NAMALWA (cell line): Measurements from ENCODE around the gene CD180.
"Not testable (repeated sequence)": the region's sequence is repeated elsewhere in the genome, so short reads cannot be mapped to it uniquely, and the experiment has no call there.

ENCODE experiments used
- DNase-seq: peaks from one replicate; pipeline ENCODE4 v3.0.0-alpha.2; 2015; ENCODE audit warnings: low spot score

Gene CD180

DNA sequence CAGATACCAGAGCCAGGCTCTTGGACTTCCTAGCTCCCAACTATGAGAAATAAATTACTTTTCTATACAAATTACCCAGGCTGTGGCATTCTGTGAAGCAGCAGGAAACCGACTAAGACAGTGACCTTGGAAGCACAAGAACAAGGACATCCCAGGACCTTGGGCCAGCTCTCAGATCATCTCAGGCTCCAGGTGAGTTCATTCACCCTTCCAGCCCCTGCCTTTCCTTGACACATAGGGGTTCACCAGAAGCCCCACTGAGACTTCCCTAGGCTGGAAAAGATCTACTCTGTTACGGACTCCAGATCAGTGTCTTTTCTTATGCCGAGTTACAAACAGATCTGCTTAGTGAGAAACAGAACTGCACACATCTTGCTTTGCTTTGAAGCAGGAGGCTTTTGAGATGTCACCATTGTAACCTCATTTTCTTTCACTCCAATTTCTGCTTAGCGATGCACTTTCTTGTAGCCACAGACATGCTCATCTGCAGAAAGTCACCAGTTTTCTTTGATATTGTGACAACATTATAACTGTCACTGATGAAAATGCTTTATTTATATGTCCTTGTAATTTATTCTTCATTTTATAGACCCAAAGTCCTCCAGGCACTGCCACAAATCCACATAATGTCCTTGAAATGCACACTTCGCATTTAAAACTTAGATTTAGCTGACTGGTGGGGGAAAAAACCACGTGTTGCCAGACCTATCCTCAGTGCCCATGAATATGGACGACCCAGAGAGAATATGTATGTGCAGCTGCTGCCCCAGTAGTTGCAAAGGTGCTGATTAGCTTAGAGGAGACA, 8.1 kb downstream of the CD180 start:
- DNase-seq = no peak

DNA sequence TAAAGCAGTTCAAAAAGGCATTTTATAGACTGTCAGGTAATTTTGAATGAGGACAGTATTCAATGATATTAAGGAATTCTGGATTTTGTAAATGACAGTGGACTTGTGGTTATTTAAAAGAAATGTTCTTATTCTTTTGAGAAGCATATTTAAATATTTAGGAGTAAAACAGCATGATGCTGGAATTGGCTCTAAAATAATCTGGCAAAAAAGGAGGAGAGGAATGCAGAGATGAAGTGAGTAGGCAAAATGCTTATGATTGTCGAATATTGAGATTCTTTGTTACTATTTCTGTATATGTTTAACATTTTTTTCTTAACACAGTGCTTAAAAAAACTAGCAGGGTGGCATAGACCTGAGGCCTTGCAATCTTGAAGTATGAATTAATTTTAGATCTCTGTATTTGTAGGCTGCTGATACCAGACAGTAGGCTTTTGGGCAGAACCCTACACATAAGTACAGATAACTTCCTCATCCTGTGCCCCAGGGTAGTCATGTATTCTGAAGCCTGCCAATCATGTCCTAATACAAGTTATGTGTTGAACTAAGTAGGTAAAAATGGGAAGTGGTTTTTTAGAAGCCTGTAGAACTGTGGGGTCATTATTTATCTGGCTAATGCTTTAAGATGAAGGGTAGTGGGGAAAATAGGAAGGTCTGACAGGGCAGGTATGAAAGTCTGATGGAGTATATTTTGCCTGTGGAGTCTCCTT, 9.4 kb downstream of the CD180 start:
- DNase-seq = peak; percentile 67

DNA sequence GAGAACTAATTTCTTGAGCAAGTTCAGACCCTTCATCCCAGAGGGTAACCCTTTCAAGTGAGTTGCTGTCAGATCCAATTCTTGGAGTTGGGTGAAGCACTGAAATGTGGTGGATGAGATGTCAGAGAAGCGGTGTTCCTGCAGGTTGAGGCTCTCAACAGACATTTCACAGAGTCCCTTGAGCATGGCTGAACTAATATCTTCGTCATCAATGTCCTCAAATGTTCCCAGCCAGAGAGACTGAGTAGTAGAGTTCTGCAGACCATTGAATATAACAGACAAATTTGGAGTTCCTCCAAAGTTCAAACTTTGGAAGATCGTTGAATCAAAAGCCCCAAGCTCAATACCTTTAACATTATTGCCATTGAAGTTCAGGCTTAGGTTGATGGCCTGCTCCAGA, 12.7 kb downstream of the CD180 start:
- DNase-seq = no peak

DNA sequence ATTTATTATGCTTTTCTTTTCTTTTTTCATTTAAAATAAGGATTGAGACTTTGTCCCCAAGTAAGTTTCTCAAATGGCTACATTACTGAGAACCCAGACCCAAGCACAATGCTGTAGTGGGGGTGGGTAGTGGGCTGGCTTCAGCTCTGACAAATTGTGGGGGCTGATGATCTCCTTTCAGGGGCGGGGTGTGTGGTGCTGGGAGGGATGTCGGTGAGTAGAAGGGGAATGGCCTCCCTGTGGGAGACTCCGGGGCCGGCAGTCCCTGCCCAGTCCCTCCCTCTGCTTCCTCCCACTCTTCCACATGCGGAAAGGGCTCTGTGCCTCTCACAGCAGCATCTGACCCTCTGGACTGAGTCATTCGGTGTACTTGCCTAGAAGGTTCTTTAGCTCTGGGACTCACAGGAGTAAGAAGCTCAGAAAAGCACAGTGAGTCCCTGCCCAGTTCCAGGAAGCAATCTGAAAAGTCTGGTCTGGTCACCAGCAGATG, 14.3 kb downstream of the CD180 start:
- DNase-seq = no peak

DNA sequence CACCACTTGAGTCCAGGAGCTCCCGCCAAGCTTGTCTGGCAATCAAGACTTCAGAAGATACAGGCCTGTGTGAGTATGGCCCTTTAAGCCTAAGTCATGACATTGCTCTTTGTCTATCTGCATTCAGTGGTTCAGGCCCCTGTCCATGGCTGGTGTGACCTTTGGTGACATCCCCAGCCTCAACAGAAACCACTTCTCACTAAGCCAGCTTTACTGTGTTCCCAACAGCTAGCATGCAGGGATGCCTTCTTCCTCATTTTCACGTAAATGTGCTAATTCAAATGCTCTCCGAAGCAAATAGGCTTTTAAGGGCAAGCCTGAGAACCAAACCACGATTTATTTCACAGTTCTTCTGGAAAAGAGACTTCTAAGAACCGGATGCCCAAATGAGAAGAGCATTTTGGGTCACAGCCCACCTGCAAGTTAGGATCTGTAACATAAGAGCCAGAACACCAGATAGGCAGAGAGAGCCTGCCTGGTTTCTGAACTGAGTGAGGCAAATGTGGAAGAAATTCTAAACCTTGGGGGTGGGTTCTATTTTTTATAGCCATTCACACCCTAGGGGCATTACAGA, 14.9 kb downstream of the CD180 start:
- no peak for DNase-seq

DNA sequence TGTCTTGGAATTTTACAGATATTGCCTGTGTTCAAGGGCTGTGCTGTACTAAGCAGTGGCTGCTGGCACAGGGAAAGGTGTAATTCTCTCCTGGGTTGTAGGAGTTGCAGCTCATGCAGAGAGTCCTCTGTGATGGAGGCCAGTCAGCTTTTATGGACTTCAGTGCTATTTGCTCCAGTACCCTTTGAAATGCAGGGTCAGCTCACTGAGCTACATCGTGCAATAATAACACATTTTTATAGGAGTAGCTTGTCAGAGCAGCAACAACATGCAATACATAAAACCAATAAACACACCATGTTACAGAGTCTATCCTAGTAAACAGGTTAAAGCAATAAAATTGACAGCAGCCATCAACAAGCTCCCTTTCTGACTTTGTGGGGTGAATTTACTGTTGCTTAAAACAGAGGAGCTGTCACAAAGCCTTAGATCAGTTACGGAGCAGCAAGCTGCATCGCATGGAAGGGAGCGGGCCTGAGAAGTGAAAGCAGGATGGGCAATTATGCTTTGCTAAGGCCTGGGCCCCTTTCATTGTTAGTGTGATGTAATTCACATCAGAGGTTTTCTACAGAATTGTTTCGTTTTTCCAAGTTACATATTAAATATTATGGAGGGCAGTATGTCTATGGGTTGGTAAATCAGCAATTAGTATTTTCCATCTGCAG, 16.8 kb downstream of the CD180 start:
- DNase-seq = no peak

DNA sequence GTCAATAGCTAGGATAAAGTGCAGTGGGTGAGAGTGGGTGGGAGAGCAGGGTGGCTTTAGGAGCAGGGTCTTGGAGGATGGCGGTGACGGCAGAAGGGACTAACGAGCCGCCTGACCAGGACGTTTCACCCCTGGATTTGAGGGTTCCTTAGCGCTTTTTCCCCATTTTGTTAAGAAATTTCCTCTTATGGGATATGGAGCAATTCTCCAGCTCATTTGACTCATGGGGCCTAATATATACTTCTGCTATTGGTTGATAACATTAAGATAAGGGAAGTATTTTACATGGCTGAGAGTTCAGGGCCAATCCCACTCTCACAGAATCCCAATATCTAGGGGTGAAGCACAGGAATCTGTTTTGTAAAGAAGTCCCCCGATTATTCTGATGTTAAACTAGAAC, 17.6 kb downstream of the CD180 start:
- DNase-seq = no peak

DNA sequence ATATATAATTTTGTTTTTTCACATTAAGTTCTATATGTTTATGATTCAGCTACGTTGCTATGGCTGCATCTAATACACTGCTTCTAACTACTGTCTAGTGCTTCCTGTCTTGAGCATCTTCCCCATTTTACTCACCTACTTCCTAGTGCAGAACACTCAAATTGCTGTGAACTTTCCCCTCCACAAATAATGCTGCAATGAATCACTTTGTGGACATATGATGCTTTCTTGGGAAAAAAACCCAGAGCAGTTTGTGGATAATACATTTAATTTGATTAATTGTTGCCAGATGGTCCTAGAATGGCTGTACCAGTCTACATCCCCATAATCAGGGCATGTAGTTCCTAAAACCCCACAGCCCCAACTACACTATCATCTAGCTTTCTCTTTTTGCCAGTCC, 18.5 kb downstream of the CD180 start:
- DNase-seq = no peak

DNA sequence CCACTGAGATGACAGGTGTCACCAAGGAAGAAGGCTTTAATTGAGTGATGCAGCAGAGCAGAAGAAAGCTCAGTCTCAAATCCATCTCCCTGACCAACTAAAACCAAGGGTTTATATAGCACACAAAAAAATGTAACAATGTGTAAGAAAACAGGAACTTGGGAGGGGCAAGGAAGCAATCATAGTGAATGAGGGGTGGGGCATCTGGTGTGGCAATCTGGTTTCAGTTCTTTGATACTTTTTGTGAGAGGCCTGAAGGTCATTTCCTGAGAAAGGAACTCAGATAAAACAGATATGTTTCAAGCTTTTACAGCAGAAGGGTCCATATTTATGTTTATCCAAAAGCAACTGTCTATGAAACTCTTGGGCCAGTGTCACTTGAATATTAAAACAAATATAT, 19.7 kb downstream of the CD180 start:
- no peak for DNase-seq

DNA sequence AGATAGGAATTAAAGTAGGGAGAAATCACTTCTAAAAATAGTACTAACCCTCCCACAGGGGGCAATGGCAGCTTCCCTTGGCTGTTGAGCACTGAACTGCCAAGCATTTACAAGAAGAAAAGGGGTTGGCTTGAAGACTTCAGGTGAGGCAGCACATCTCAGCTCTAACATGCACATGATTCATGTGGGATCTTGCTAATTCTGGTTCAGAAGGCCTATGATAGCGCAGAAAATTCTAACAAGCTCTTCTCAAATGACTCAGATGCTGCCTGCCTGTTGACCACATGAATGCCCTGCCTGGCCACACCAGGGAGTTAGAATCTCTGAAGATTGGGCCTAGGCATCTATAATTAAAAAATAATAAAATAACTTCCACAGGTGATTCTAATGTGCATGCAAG, 22.6 kb downstream of the CD180 start:
- no peak for DNase-seq

DNA sequence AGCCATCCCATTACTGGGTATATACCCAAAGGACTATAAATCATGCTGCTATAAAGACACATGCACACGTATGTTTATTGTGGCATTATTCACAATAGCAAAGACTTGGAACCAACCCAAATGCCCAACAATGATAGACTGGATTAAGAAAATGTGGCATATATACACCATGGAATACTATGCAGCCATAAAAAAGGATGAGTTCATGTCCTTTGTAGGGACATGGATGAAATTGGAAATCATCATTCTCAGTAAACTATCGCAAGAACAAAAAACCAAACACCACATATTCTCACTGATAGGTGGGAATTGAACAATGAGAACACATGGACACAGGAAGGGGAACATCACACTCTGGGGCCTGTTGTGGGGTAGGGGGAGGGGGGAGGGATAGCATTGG, 23.2 kb downstream of the CD180 start:
- DNase-seq = not testable (repeated sequence)

DNA sequence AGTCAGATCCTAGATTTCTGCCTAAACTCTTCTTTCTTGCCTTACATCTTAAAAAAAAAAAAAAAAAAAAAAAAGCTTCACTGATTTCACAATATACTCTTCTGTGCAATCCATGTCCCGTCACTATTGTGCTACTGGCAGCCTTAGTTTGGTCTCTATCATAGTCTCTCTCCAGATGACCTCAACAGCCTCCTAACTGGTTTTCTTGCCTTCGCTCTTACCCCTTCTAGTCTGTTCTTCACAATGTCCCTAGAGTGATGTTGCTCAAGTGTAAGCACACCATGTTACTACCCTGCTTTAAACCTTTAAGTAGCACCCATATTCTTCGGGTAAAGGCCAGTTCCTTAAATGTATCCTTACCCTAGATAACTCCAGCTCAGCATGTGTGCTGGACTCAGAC, 25.8 kb downstream of the CD180 start:
- no peak for DNase-seq

DNA sequence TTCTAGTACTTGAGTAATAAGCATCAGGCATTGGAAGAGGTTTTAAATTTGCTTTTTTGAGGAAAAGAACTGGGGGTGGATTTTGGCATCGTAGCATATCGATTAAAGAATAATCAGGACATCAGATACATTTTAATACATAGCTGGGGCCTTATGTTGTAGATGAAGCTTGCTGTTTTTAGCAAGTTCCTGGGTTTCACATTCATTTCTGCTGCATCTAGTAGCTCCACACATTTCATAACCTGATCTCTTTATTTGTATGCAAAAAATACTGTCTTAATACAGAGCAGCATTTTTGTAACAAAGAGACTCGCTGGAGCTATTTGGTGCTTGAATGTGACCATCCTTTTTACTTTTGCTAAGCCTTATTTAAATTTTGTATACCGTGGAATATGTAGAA, 28.5 kb downstream of the CD180 start:
- DNase-seq = no peak

DNA sequence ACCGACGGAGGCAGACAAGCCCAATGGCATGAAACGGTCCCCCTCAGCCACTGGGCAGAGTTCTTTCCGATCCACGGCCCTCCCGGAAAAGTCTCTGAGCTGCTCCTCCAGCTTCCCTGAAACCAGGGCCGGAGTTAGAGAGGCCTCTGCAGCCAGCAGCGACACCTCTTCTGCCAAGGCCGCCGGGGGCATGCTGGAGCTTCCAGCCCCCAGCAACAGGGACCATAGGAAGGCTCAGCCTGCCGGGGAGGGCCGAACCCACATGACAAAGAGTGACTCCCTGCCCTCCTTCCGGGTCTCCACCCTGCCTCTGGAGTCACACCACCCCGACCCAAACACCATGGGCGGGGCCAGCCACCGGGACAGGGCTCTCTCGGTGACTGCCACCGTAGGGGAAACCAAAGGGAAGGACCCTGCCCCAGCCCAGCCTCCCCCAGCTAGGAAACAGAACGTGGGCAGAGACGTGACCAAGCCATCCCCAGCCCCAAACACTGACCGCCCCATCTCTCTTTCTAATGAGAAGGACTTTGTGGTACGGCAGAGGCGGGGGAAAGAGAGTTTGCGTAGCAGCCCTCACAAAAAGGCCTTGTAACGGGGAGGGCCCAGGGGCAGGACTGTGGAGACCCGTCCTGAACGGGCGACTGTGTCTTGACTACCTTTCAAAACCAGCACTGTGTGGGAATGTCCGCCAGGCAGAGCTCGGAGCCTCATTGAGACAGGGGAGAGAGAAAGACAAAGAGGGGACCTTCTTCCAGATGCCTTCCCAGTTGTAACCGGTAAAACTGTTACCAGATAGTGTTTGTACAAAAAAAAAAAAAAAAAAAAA, 29.9 kb downstream of the CD180 start:
- DNase-seq = peak; percentile 37

DNA sequence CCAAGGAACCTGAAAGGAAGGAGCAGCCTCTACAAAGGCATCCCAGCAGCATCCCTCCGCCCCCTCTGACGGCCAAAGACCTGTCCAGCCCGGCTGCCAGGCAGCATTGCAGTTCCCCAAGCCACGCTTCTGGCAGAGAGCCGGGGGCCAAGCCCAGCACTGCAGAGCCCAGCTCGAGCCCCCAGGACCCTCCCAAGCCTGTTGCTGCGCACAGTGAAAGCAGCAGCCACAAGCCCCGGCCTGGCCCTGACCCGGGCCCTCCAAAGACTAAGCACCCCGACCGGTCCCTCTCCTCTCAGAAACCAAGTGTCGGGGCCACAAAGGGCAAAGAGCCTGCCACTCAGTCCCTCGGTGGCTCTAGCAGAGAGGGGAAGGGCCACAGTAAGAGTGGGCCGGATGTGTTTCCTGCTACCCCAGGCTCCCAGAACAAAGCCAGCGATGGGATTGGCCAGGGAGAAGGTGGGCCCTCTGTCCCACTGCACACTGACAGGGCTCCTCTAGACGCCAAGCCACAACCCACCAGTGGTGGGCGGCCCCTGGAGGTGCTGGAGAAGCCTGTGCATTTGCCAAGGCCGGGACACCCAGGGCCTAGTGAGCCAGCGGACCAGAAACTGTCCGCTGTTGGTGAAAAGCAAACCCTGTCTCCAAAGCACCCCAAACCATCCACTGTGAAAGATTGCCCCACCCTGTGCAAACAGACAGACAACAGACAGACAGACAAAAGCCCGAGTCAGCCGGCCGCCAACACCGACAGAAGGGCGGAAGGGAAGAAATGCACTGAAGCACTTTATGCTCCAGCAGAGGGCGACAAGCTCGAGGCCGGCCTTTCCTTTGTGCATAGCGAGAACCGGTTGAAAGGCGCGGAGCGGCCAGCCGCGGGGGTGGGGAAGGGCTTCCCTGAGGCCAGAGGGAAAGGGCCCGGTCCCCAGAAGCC, 30.8 kb downstream of the CD180 start:
- peak; percentile 76 for DNase-seq

DNA sequence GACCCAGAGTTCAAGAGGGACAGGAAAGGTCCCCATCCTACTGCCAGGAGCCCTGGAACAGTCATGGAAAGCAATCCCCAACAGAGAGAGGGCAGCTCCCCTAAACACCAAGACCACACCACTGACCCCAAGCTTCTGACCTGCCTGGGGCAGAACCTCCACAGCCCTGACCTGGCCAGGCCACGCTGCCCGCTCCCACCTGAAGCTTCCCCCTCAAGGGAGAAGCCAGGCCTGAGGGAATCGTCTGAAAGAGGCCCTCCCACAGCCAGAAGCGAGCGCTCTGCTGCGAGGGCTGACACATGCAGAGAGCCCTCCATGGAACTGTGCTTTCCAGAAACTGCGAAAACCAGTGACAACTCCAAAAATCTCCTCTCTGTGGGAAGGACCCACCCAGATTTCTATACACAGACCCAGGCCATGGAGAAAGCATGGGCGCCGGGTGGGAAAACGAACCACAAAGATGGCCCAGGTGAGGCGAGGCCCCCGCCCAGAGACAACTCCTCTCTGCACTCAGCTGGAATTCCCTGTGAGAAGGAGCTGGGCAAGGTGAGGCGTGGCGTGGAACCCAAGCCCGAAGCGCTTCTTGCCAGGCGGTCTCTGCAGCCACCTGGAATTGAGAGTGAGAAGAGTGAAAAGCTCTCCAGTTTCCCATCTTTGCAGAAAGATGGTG, 31.6 kb downstream of the CD180 start:
- DNase-seq = no peak

DNA sequence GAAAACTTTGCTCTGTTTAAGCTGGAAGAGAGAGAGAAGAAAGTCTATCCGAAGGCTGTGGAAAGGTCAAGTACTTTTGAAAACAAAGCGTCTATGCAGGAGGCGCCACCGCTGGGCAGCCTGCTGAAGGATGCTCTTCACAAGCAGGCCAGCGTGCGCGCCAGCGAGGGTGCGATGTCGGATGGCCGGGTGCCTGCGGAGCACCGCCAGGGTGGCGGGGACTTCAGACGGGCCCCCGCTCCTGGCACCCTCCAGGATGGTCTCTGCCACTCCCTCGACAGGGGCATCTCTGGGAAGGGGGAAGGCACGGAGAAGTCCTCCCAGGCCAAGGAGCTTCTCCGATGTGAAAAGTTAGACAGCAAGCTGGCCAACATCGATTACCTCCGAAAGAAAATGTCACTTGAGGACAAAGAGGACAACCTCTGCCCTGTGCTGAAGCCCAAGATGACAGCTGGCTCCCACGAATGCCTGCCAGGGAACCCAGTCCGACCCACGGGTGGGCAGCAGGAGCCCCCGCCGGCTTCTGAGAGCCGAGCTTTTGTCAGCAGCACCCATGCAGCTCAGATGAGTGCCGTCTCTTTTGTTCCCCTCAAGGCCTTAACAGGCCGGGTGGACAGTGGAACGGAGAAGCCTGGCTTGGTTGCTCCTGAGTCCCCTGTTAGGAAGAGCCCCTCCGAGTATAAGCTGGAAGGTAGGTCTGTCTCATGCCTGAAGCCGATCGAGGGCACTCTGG, 32.6 kb downstream of the CD180 start:
- DNase-seq = no peak

DNA sequence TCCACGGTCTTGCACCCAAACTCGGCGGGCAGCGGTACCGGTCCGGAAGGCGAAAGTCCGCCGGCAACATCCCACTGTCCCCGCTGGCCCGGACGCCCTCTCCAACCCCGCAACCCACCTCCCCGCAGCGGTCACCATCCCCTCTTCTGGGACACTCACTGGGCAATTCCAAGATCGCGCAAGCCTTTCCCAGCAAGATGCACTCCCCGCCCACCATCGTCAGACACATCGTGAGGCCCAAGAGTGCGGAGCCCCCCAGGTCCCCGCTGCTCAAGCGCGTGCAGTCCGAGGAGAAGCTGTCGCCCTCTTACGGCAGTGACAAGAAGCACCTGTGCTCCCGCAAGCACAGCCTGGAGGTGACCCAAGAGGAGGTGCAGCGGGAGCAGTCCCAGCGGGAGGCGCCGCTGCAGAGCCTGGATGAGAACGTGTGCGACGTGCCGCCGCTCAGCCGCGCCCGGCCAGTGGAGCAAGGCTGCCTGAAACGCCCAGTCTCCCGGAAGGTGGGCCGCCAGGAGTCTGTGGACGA, 33.3 kb downstream of the CD180 start:
- no peak for DNase-seq

DNA sequence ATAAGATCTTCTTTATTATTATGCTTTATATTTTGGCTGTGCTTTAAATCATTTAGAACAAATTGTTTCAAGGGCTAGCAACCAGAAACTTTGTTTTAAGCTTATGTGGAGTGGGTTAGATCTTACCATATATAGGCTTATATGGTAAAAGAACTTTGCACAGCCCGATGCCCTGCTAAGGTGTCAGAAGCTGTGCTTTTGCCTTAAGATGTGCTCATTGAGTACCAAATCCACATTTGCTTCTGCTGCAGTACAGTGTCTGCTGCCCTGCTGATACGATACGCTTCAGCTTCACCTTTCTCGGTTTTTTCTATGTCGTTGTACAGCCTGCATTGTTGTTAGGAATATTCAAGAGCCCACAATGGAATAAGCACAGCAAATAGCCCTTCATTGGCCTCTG, 34.8 kb downstream of the CD180 start:
- DNase-seq = no peak
